GM12872 (cell line): ENCODE data around the gene MGRN1.

Experiments
- CTCF ChIP-seq: IDR thresholded peaks from 3 replicates; pipeline ENCODE4 v1.5.1; 2011; ENCODE audit warnings: low read depth, mild to moderate bottlenecking, low read length, moderate library complexity; ENCODE audit not compliant: insufficient read depth

Gene MGRN1

GRCh38 chr16:4694642-4695451 is 70.2 kb downstream of the MGRN1 start:
- TF ChIP-seq CTCF: no peak

- TF ChIP-seq CTCF: no peak
Measured at GRCh38 chr16:4695473-4696171, 71.0 kb downstream of the MGRN1 start.

GRCh38 chr16:4696172-4696904 is 71.7 kb downstream of the MGRN1 start:
- no peak for TF ChIP-seq CTCF

- TF ChIP-seq CTCF: no peak
Measured at GRCh38 chr16:4696905-4697847, 72.5 kb downstream of the MGRN1 start.

GRCh38 chr16:4697848-4698291 is 73.2 kb downstream of the MGRN1 start:
- TF ChIP-seq CTCF: no peak

- TF ChIP-seq CTCF: no peak
Measured at GRCh38 chr16:4698321-4699045, 73.9 kb downstream of the MGRN1 start.
